GM23338 (cell line): ENCODE data around the gene MGAT3.
A peak's percentile ranks its signal among the peaks of the same experiment; 100 is the strongest.

Experiments
- CREB1 ChIP-seq: fragments of 250-450 bp; sonication (Bioruptor Pico); IDR thresholded peaks from 2 replicates; pipeline ENCODE4 v1.5.0; 2020; ENCODE audit warnings: low read depth, mild to moderate bottlenecking, moderate library complexity
- CTCF ChIP-seq, 2 experiments: fragments of 200-600 bp in 1 of 2; sonication (generic) in 1 of 2; conservative IDR thresholded peaks; 2 replicates each; pipeline versions ENCODE4 v1.5.1 to v1.6.1; 2016 to 2017; ENCODE audit warnings: antibody characterized with exemption in 2 of 2, low read depth in 2 of 2, mild to moderate bottlenecking in 2 of 2, moderate library complexity in 1 of 2
- EZH2 ChIP-seq: fragments of 200-600 bp; sonication (generic); IDR thresholded peaks from one replicate; pipeline ENCODE4 v1.8.0; 2017; ENCODE audit warnings: antibody characterized with exemption, mild to moderate bottlenecking, low read depth; ENCODE audit not compliant: unreplicated experiment
- EZH2phosphoT487 ChIP-seq: fragments of 200-600 bp; sonication (generic); IDR thresholded peaks from one replicate; pipeline ENCODE4 v1.8.1; 2018; ENCODE audit warnings: antibody characterized with exemption; ENCODE audit not compliant: unreplicated experiment
- JUNB ChIP-seq: IDR thresholded peaks from one replicate; pipeline ENCODE4 v1.6.1; 2016; ENCODE audit warnings: antibody characterized with exemption; ENCODE audit not compliant: unreplicated experiment
- NANOG ChIP-seq: IDR thresholded peaks from 2 replicates; pipeline ENCODE4 v1.6.1; 2016; ENCODE audit warnings: antibody characterized with exemption, borderline replicate concordance
- POLR2AphosphoS5 ChIP-seq: IDR thresholded peaks from 2 replicates; pipeline ENCODE4 v1.6.1; 2016; ENCODE audit warnings: antibody characterized with exemption, low read depth
- STAT1 ChIP-seq: IDR thresholded peaks from one replicate; pipeline ENCODE4 v1.6.1; 2016; ENCODE audit warnings: antibody characterized with exemption; ENCODE audit not compliant: unreplicated experiment
- ZNF114 ChIP-seq: fragments of 250-450 bp; sonication (Bioruptor Pico); IDR thresholded peaks from 2 replicates; pipeline ENCODE4 v1.5.0; 2020; ENCODE audit warnings: mild to moderate bottlenecking, moderate library complexity
- ZNF331 ChIP-seq: fragments of 250-450 bp; sonication (Bioruptor Pico); IDR thresholded peaks from 2 replicates; pipeline ENCODE4 v1.5.0; 2020; ENCODE audit warnings: low read depth, mild to moderate bottlenecking, moderate library complexity
- ZNF462 ChIP-seq: fragments of 250-450 bp; sonication (Bioruptor Pico); IDR thresholded peaks from 2 replicates; pipeline ENCODE4 v1.5.0; 2020; ENCODE audit warnings: mild to moderate bottlenecking, moderate library complexity
- TF ChIP-seq, protein P1 (sequence below): IDR thresholded peaks from one replicate; pipeline ENCODE4 v1.6.1; 2018; ENCODE audit warnings: antibody characterized with exemption; ENCODE audit not compliant: unreplicated experiment
- TF ChIP-seq, protein P2 (sequence below): IDR thresholded peaks from 2 replicates; pipeline ENCODE4 v1.6.1; 2016; ENCODE audit warnings: antibody characterized with exemption

GRCh38 chr22:39486951-39487825 lies 30.4 kb downstream of the MGAT3 start:
- TF ChIP-seq CTCF (conservative IDR thresholded peaks at IDR 0.05; ENCODE audit: low read depth in 2 of 2) (0 out of 4 replicates have a peak, but pooled peaks of 1 of the 2 experiments have one; percentile 3), POLR2AphosphoS5 (no peak), EZH2 (no peak), CREB1 (CRISPR knock-in tag) (no peak), STAT1 (no peak), EZH2phosphoT487 (no peak), ZNF114 (CRISPR knock-in tag) (no peak), NANOG (no peak), JUNB (no peak), ZNF331 (CRISPR knock-in tag) (no peak), ZNF462 (CRISPR knock-in tag) (no peak)
- TF ChIP-seq, protein P1, sequence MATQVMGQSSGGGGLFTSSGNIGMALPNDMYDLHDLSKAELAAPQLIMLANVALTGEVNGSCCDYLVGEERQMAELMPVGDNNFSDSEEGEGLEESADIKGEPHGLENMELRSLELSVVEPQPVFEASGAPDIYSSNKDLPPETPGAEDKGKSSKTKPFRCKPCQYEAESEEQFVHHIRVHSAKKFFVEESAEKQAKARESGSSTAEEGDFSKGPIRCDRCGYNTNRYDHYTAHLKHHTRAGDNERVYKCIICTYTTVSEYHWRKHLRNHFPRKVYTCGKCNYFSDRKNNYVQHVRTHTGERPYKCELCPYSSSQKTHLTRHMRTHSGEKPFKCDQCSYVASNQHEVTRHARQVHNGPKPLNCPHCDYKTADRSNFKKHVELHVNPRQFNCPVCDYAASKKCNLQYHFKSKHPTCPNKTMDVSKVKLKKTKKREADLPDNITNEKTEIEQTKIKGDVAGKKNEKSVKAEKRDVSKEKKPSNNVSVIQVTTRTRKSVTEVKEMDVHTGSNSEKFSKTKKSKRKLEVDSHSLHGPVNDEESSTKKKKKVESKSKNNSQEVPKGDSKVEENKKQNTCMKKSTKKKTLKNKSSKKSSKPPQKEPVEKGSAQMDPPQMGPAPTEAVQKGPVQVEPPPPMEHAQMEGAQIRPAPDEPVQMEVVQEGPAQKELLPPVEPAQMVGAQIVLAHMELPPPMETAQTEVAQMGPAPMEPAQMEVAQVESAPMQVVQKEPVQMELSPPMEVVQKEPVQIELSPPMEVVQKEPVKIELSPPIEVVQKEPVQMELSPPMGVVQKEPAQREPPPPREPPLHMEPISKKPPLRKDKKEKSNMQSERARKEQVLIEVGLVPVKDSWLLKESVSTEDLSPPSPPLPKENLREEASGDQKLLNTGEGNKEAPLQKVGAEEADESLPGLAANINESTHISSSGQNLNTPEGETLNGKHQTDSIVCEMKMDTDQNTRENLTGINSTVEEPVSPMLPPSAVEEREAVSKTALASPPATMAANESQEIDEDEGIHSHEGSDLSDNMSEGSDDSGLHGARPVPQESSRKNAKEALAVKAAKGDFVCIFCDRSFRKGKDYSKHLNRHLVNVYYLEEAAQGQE, result no peak
- TF ChIP-seq, protein P2, sequence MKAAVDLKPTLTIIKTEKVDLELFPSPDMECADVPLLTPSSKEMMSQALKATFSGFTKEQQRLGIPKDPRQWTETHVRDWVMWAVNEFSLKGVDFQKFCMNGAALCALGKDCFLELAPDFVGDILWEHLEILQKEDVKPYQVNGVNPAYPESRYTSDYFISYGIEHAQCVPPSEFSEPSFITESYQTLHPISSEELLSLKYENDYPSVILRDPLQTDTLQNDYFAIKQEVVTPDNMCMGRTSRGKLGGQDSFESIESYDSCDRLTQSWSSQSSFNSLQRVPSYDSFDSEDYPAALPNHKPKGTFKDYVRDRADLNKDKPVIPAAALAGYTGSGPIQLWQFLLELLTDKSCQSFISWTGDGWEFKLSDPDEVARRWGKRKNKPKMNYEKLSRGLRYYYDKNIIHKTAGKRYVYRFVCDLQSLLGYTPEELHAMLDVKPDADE, result no peak
